Endothelial cell (in vitro differentiated cells): ENCODE data around the gene HPN. TPM values are rescaled to one million over a fixed set of nuclear protein-coding genes. Genes with fewer than 3 reads are reported as not detected.

Experiments used
- DNase-seq: peaks from one replicate; pipeline ENCODE4 v3.0.0; 2021; ENCODE audit warnings: low spot score
- H3K27ac Mint-ChIP-seq: one replicate; pipeline ENCODE4 v1.8.0; 2021; ENCODE audit warnings: mixed read lengths, inconsistent platforms; ENCODE audit not compliant: unreplicated experiment
- H3K27me3 Mint-ChIP-seq: one replicate; pipeline ENCODE4 v1.8.0; 2021; ENCODE audit warnings: mild to moderate bottlenecking, moderate library complexity, mixed read lengths, inconsistent platforms; ENCODE audit not compliant: unreplicated experiment
- H3K36me3 Mint-ChIP-seq: one replicate; pipeline ENCODE4 v1.8.0; 2021; ENCODE audit warnings: mild to moderate bottlenecking, low read depth, mixed read lengths, inconsistent platforms; ENCODE audit not compliant: unreplicated experiment
- H3K4me1 Mint-ChIP-seq: one replicate; pipeline ENCODE4 v1.8.0; 2021; ENCODE audit warnings: mild to moderate bottlenecking, mixed read lengths, inconsistent platforms; ENCODE audit not compliant: unreplicated experiment
- H3K4me3 Mint-ChIP-seq: one replicate; pipeline ENCODE4 v1.8.0; 2021; ENCODE audit warnings: mild to moderate bottlenecking, mixed read lengths, inconsistent platforms; ENCODE audit not compliant: unreplicated experiment
- H3K9me3 Mint-ChIP-seq: one replicate; pipeline ENCODE4 v1.8.0; 2021; ENCODE audit warnings: mixed read lengths, inconsistent platforms; ENCODE audit not compliant: unreplicated experiment
- CTCF ChIP-seq: fragments of 200-600 bp; sonication (generic); IDR thresholded peaks from one replicate; pipeline ENCODE4 v1.5.0; 2021; ENCODE audit warnings: antibody characterized with exemption; ENCODE audit not compliant: unreplicated experiment
- total RNA-seq: library from RNA; stranded (reverse); fragmentation: NEBNext Ultra II Directional; extraction: Animal tissue kit (Norgen Biotek cat#: 25700); gene quantifications from one replicate; pipeline ENCODE4 v1.2.1, GENCODE V29; 2021; ENCODE audit not compliant: unreplicated experiment

HPN gene
- total RNA-seq, 1 donor from 2014 or later, result 1.3 TPM

- Mint-ChIP-seq H3K4me3 (no peak overlapping the region), H3K36me3 (peaks cover 3% of the 10 kb centered on the region), H3K4me1 (no peaks in the 10 kb centered on the region), H3K27me3 (peaks cover 2% of the 10 kb centered on the region), H3K9me3 (no peaks in the 10 kb centered on the region), H3K27ac (no peak overlapping the region)
- no peak for TF ChIP-seq CTCF
- DNase-seq, result no peak
These were observed 42.4 kb downstream of the HPN start for GRCh38 chr19:35083691-35084508.

- Mint-ChIP-seq H3K27me3 (peaks cover 2% of the 10 kb centered on the region), H3K36me3 (no peaks in the 10 kb centered on the region), H3K4me3 (no peak overlapping the region), H3K9me3 (no peaks in the 10 kb centered on the region), H3K27ac (no peak overlapping the region), H3K4me1 (no peaks in the 10 kb centered on the region)
- TF ChIP-seq CTCF, result no peak
- no peak for DNase-seq
These were observed 42.9 kb downstream of the HPN start for GRCh38 chr19:35084509-35084762.

GRCh38 chr19:35085947-35086346, 44.4 kb downstream of the HPN start:
- no peaks in the 10 kb centered on the region for H3K36me3 Mint-ChIP-seq
- H3K4me1 Mint-ChIP-seq, result no peaks in the 10 kb centered on the region
- H3K4me3 Mint-ChIP-seq, result no peak overlapping the region
- no peaks in the 10 kb centered on the region for H3K9me3 Mint-ChIP-seq
- no peak overlapping the region for H3K27ac Mint-ChIP-seq
- peaks cover 2% of the 10 kb centered on the region for H3K27me3 Mint-ChIP-seq
- no peak for TF ChIP-seq CTCF
- no peak for DNase-seq

GRCh38 chr19:35086455-35086854, 44.9 kb downstream of the HPN start:
- no peak for TF ChIP-seq CTCF
- Mint-ChIP-seq H3K9me3 (no peaks in the 10 kb centered on the region), H3K27me3 (no peaks in the 10 kb centered on the region), H3K4me1 (no peaks in the 10 kb centered on the region), H3K27ac (no peak overlapping the region), H3K36me3 (no peaks in the 10 kb centered on the region), H3K4me3 (no peak overlapping the region)
- DNase-seq, result no peak

GRCh38 chr19:35087393-35087792, 45.9 kb downstream of the HPN start:
- H3K27me3 Mint-ChIP-seq, result no peaks in the 10 kb centered on the region
- no peak overlapping the region for H3K4me3 Mint-ChIP-seq
- H3K27ac Mint-ChIP-seq, result no peak overlapping the region
- DNase-seq, result no peak
- H3K36me3 Mint-ChIP-seq, result no peaks in the 10 kb centered on the region
- H3K9me3 Mint-ChIP-seq, result no peaks in the 10 kb centered on the region
- TF ChIP-seq CTCF, result no peak
- H3K4me1 Mint-ChIP-seq, result no peaks in the 10 kb centered on the region
